ENCODE results near the gene SH2B3. TPM values are rescaled to one million over a fixed set of nuclear protein-coding genes. Genes with fewer than 3 reads are reported as not detected.

The SH2B3 gene
- total and polyA plus RNA-seq, 2 of the 13 experiments (the other 11 are each of a cell fraction or from before 2014, with no cell fraction given): 6.8 to 6.9 TPM

DNA sequence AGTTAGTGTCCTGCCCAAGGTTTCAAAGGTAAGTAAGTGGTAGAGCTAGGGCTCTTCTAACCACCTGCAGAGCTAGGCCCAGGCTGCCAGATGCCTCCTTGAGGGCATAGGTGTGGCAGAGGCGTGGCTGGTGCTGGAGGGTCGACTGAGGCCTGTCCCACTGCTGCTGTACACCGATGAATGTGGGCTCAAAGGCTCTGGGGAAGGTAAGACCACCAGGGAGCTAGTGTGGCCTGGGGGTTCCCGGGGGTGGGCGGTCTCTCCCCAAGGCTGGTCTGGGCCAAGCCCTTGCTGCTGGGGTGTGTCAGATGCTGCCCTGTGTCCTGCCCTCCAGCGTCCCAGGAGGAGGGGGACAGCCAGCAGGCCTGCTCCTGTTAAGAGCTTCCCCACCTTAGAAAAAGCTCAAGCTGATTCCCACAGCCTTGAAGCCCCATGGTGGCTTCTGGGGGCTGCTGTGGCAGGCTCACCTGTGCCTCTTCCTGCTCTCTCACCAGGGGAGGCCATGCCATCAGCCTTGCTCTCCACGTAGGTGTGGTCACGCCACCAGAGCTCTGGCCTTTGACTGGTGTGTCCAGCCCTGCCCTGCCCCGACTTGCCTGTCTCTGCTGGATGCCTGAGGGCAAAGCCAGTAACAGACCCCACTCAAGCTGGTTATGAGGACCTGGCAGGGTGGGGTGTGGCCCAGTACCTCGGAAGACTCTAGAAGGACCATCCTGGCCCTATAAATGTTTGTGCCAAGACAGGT lies 36.8 kb downstream of the SH2B3 start:
- H3K9me3 ChIP-seq (ENCODE audit: low read length): no peaks in the 10 kb centered on the region
- TF ChIP-seq ZNF569 (CRISPR knock-in tag; IDR thresholded peaks at IDR 0.05; ENCODE audit: borderline replicate concordance) (no peak), RBM22 (optimal IDR thresholded peaks at IDR 0.05; ENCODE audit: low read length) (peak; percentile 19), ZNF709 (CRISPR knock-in tag; IDR thresholded peaks at IDR 0.05) (no peak), MAFK (conservative IDR thresholded peaks at IDR 0.05 in 1 of 2, IDR thresholded peaks at IDR 0.05 in 1 of 2; ENCODE audit: low read length in 2 of 2) (no peak), KLF12 (CRISPR knock-in tag; IDR thresholded peaks at IDR 0.05; ENCODE audit: borderline replicate concordance) (no peak), AGO2 (optimal IDR thresholded peaks at IDR 0.05; ENCODE audit: low read depth, low read length) (peak; percentile 76), HHEX (CRISPR knock-in tag; IDR thresholded peaks at IDR 0.05) (no peak), POLR2G (IDR thresholded peaks at IDR 0.05; ENCODE audit: low read depth, low read length) (peak; percentile 33), ZFP41 (CRISPR knock-in tag; IDR thresholded peaks at IDR 0.05; ENCODE audit: borderline replicate concordance) (no peak), SRY (CRISPR knock-in tag; IDR thresholded peaks at IDR 0.05) (no peak)
- TF ChIP-seq, protein P1, sequence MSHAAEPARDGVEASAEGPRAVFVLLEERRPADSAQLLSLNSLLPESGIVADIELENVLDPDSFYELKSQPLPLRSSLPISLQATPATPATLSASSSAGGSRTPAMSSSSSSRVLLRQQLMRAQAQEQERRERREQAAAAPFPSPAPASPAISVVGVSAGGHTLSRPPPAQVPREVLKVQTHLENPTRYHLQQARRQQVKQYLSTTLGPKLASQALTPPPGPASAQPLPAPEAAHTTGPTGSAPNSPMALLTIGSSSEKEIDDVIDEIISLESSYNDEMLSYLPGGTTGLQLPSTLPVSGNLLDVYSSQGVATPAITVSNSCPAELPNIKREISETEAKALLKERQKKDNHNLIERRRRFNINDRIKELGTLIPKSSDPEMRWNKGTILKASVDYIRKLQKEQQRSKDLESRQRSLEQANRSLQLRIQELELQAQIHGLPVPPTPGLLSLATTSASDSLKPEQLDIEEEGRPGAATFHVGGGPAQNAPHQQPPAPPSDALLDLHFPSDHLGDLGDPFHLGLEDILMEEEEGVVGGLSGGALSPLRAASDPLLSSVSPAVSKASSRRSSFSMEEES (CRISPR knock-in tag; IDR thresholded peaks at IDR 0.05): no peak
- TF ChIP-seq, protein P2, sequence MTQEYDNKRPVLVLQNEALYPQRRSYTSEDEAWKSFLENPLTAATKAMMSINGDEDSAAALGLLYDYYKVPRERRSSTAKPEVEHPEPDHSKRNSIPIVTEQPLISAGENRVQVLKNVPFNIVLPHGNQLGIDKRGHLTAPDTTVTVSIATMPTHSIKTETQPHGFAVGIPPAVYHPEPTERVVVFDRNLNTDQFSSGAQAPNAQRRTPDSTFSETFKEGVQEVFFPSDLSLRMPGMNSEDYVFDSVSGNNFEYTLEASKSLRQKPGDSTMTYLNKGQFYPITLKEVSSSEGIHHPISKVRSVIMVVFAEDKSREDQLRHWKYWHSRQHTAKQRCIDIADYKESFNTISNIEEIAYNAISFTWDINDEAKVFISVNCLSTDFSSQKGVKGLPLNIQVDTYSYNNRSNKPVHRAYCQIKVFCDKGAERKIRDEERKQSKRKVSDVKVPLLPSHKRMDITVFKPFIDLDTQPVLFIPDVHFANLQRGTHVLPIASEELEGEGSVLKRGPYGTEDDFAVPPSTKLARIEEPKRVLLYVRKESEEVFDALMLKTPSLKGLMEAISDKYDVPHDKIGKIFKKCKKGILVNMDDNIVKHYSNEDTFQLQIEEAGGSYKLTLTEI (CRISPR knock-in tag; conservative IDR thresholded peaks at IDR 0.05): no peak
- TF ChIP-seq, protein P3, sequence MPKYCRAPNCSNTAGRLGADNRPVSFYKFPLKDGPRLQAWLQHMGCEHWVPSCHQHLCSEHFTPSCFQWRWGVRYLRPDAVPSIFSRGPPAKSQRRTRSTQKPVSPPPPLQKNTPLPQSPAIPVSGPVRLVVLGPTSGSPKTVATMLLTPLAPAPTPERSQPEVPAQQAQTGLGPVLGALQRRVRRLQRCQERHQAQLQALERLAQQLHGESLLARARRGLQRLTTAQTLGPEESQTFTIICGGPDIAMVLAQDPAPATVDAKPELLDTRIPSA (CRISPR knock-in tag; IDR thresholded peaks at IDR 0.05; ENCODE audit: borderline replicate concordance): no peak
- no peak overlapping the region for H3K4me3 ChIP-seq (replicated peaks in 1 of 3; ENCODE audit: insufficient read depth in 1 of 3, low read depth in 2 of 3, low read length in 3 of 3)
- ATAC-seq (no peak), DNase-seq (ENCODE audit: low spot score) (no peak), FAIRE-seq (no peak)
- BruUV-seq (replicated peaks): no TSS peak
- H3K36me3 ChIP-seq (replicated peaks in 1 of 2; ENCODE audit: control insufficient read depth in 1 of 2, insufficient read depth in 2 of 2, low read length in 2 of 2): peaks cover 24 to 69% of the 10 kb centered on the region in 2 experiments
- intact Hi-C loops (cut with micrococcal nuclease; ENCODE audit: unreplicated experiment) (no loop called here), in situ Hi-C loops (cut with HindIII; ENCODE audit: extremely low pct_ligation_motif_present, low pct_unique_long_range_greater_than_20kb) (no loop called here)
- no peak overlapping the region for H3K27ac ChIP-seq (ENCODE audit: extremely low read length, insufficient read depth, low read length)
- no peak overlapping the region for H3K4me2 ChIP-seq (ENCODE audit: low read depth, low read length)
- 0 out of 2 replicates have a peak, but pooled peaks cover 8% of the 10 kb centered on the region for H4K20me1 ChIP-seq (ENCODE audit: insufficient read depth, low read length)
- H3K79me2 ChIP-seq (ENCODE audit: insufficient read depth, low read length): no peaks in the 10 kb centered on the region
- H3K27me3 ChIP-seq (ENCODE audit: control insufficient read depth in 1 of 2, insufficient read depth in 2 of 2, low read length in 2 of 2): no peaks in the 10 kb centered on the region; a peak in 1 of 5 replicates
- H3K9ac ChIP-seq (ENCODE audit: insufficient read depth, low read depth, low read length): no peak overlapping the region
- WGBS (ENCODE audit: low lambda C conversion rate): 100% methylated on average over 4 of the region's 10 CpGs
- H2AFZ ChIP-seq (ENCODE audit: low read length): no peak overlapping the region
- no peaks in the 10 kb centered on the region for H3K4me1 ChIP-seq (ENCODE audit: insufficient read depth, low read length)
- ChIA-PET POLR2A (no interaction called here), CTCF (ENCODE audit: low intra/inter-chr PET ratio, low total read pairs) (no interaction called here)

Measured in HepG2 (cell line).